GM20000 (cell line): Measurements from ENCODE around the gene SNX20.
A peak's percentile ranks its signal among the peaks of the same experiment; 100 is the strongest.

Source experiments
- DNase-seq: peaks from one replicate; pipeline ENCODE4 v3.0.0; 2012; ENCODE audit warnings: low spot score
- CTCF ChIP-seq: IDR thresholded peaks from 2 replicates; pipeline ENCODE4 v1.5.1; 2012; ENCODE audit warnings: mild to moderate bottlenecking, control low read depth; ENCODE audit errors: extremely low read depth, missing control alignments

Gene SNX20

DNA sequence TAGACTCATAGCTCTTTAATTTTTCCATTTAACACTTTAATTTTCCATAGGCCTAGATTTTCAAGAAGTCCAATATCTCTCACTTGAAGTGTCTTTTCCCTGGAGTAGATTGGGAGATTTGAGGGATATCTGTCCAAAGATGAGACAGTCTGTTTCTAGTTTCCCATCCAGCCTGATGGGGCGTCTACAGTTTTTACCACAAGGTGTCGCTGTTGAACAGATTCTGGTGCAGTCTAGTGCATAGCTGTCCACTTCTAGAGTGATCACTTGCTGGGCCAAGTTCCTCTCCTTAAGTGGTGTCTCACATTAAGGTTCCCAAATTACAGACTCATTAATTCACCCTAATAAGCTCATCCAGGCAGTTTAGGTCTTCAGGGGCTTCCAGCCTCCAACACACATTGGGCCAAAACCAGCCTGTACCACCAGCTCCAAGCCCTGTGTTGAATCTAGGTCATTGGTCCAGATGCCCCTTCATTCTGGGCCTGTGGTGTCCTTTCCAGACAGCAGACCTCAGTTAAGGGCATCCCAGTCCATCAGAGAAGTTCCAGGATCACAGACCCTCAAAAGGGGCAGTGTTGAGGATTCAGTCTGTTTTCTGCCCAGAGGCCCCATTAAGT lies 9.4 kb downstream of the SNX20 start:
- TF ChIP-seq CTCF = peak; percentile 20
- DNase-seq = peak; percentile 59

GRCh38 chr16:50670476-50670875 lies 10.6 kb downstream of the SNX20 start:
- no peak for DNase-seq
- TF ChIP-seq CTCF = no peak

DNA sequence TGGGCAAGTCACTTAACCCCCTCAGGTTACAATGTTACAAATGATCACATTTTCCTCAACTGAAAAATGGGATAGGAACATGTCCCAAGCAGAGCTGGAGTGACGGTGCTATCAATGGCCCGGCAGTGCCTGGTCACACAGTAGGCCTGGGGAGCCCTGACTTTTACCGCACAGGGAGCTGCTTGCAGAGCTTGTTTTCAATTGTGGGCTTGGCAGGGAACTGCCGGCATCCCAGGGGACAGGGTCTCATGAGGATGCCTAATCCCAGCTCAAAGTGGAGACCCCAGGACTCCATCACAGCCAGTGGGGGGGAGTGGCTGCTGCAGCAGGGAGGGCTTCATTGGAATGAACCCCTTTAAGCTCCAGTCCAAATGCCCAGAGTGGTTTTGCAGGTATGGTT lies 11.4 kb downstream of the SNX20 start:
- no peak for TF ChIP-seq CTCF
- no peak for DNase-seq

- no peak for TF ChIP-seq CTCF
- no peak for DNase-seq
Observed at GRCh38 chr16:50668368-50669008, 12.6 kb downstream of the SNX20 start.

DNA sequence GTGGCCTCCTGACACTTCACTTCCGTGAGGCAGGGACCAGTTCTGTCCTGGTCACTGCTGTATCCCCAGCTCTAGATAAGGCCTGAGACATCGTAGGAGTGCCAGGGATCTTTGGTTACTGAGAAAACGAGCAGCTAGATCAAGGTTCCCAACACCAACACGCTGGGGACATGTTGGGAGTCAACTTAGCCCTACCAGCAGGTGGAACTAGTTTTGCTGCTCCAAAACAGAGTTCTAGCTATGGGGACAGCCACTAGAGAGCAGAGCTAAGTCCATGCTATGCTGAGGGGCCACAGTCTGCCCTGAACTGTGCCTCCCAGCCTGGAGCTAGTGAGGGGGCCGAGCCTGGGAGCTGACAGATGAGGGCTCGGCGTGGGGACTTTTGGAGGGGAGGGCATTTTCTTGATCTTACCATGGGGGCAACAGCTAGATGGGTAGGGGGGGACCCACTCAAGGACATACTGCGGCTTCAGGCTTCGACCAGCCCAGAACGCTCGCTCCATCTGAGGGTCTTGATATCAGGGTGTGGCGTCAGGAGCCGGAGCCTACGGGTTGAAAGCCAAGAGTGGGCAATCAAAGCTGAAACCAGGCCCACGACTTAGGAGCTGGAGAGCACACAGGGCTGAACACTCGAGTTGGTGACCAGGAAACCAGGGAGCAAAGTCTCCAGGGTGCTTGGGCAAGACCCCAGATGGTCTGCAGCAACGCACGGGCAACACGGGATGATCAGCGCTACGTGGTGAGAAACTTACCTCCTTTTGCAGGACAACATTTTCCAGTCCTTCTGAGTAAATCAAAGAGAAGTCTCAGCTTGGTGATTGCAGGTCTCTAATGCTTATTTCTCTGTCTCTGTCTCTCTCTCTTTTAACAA lies 13.4 kb downstream of the SNX20 start:
- DNase-seq = no peak
- no peak for TF ChIP-seq CTCF

DNA sequence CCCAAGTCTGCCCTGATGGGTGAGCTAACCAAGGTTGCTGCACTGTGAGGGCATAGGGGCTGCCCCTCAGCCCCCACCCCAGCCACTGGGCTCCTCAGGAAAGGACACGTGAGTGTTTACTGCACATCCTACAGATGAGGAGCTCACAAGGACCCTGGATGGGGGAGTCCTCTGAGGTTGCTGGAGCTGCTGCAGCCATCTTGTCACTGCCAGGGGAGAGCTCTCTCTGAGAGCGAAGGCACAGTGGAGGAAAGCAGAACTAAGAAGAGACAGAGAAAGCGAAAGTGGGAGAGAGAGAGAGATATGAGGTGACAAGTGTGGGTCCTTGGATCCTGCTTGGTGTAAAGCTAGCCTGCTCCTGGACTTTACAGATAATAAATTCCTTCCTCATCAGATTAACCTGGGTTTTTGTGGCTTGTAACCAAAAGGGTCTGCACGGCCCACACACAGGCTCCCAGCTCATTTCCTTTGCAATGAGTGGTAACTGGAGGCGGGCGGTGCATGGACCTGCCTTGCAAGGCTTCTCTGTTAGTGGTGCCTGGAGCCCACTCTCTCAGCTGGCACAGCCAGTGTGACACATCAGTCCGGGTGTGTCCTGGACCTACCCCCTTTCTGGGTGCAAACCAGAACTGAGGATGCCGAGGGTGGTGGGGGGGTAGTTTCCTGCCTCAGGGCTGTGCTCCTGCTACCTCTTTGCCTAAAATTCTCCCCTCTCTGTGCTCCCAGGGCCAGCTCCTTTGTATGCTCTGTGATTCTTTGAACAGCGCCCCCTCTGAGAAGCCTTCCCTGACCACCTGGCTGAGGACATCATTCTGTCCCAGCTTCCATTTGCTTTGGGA lies 14.2 kb downstream of the SNX20 start:
- DNase-seq = peak; percentile 73
- TF ChIP-seq CTCF = no peak
